Measurements from ENCODE around the gene NF1. TPM values are rescaled to one million over a fixed set of nuclear protein-coding genes. Genes with fewer than 3 reads are reported as not detected.

NF1 gene
- total RNA-seq, 4 donors from 2014 or later: 66.8 to 106 (median 95.6) TPM

- Histone ChIP-seq H3K27ac (no peak overlapping the region), H3K27me3 (no peaks in the 10 kb centered on the region), H3K36me3 (no peaks in the 10 kb centered on the region), H3K4me1 (no peaks in the 10 kb centered on the region), H3K4me3 (no peak overlapping the region), H3K9me3 (no peaks in the 10 kb centered on the region)
- no peak for DNase-seq
- TF ChIP-seq POLR2A (IDR thresholded peaks at IDR 0.05): no peak
- TF ChIP-seq, protein P1, sequence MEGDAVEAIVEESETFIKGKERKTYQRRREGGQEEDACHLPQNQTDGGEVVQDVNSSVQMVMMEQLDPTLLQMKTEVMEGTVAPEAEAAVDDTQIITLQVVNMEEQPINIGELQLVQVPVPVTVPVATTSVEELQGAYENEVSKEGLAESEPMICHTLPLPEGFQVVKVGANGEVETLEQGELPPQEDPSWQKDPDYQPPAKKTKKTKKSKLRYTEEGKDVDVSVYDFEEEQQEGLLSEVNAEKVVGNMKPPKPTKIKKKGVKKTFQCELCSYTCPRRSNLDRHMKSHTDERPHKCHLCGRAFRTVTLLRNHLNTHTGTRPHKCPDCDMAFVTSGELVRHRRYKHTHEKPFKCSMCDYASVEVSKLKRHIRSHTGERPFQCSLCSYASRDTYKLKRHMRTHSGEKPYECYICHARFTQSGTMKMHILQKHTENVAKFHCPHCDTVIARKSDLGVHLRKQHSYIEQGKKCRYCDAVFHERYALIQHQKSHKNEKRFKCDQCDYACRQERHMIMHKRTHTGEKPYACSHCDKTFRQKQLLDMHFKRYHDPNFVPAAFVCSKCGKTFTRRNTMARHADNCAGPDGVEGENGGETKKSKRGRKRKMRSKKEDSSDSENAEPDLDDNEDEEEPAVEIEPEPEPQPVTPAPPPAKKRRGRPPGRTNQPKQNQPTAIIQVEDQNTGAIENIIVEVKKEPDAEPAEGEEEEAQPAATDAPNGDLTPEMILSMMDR (IDR thresholded peaks at IDR 0.05): no peak
Observed at GRCh38 chr17:31418773-31419350, 324.1 kb downstream of the NF1 start.

GRCh38 chr17:31422443-31422842 lies 327.7 kb downstream of the NF1 start:
- Histone ChIP-seq H3K4me1 (peaks cover 0 to 10% (median 0%) of the 10 kb centered on the region in 4 donors), H3K27me3 (no peaks in the 10 kb centered on the region), H3K4me3 (no peak overlapping the region), H3K36me3 (no peaks in the 10 kb centered on the region), H3K27ac (no peak overlapping the region), H3K9me3 (no peaks in the 10 kb centered on the region)
- no peak for DNase-seq
- TF ChIP-seq, protein P1 (IDR thresholded peaks at IDR 0.05): no peak
- no peak for TF ChIP-seq POLR2A (IDR thresholded peaks at IDR 0.05)

GRCh38 chr17:31424944-31425281 lies 330.1 kb downstream of the NF1 start:
- Histone ChIP-seq H3K9me3 (no peaks in the 10 kb centered on the region), H3K36me3 (no peaks in the 10 kb centered on the region), H3K4me3 (no peak overlapping the region), H3K27me3 (no peaks in the 10 kb centered on the region), H3K4me1 (peaks cover 0 to 10% (median 0%) of the 10 kb centered on the region in 4 donors), H3K27ac (no peak overlapping the region)
- no peak for TF ChIP-seq POLR2A (IDR thresholded peaks at IDR 0.05)
- TF ChIP-seq, protein P1 (IDR thresholded peaks at IDR 0.05): no peak
- DNase-seq: no peak

DNA sequence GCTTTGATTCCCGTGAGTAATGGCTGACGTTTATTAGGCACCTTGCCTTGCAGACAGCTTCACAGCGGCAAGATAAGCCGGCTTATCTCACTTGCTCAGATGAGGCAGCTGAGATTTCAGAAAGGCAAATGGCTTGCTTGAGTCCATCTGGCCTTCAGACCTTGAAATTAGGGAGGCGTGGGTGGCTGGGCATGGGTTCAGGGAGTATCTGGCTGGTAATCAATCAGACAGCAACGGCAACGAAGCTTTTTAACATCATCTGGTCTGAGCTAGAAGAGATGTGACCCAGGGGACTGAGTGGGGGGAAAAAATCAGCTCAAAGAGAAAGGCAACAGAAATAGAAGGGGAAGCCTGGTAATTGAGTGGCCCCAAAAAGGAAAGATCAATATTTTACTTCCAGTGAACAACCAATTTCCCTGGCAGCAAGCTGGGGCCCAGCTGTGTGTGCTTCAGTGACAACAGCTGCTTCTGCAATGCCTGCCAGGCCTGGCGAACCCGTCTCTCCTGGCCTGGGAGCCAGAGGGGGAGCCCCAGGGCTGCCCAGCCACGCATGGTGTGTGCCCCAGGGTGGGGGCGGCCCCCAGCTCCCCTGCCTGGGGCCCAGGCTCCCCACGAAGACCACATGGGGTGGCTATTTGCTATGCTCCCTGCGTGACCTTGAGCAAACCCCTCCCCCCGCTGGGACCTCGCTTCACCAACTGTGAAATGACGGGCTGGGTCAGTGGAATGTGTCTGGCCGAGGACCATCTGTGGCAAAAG lies 330.7 kb downstream of the NF1 start:
- H3K4me1 ChIP-seq: peaks cover 0 to 10% (median 0%) of the 10 kb centered on the region in 4 donors
- H3K27ac ChIP-seq: no peak overlapping the region
- no peak overlapping the region for H3K4me3 ChIP-seq
- no peaks in the 10 kb centered on the region for H3K36me3 ChIP-seq
- H3K9me3 ChIP-seq: no peaks in the 10 kb centered on the region
- TF ChIP-seq POLR2A (IDR thresholded peaks at IDR 0.05): no peak
- TF ChIP-seq, protein P1 (IDR thresholded peaks at IDR 0.05): no peak
- H3K27me3 ChIP-seq: no peaks in the 10 kb centered on the region
- no peak for DNase-seq

Small RNAs within 50 kb of the gene (small RNA-seq; reads per million reads assigned to genes)
- 0 to 0.06 reads per million in 2 donors for gene MIR4733

Other genes starting within 250 kb of the NF1 start
- 10 to 100 TPM in 2 of 4 donors, 1 to 10 TPM in 2; 7.4 to 25.9 (median 11.5) TPM for gene TEFM, start 188.7 kb upstream of the NF1 start, total RNA-seq
- gene ADAP2, start 173.0 kb upstream of the NF1 start, total RNA-seq: 10 to 100 TPM in 3 of 4 donors, 1 to 10 TPM in 1; 1.6 to 32.2 (median 13.6) TPM
- 10 to 100 TPM; 18.4 to 31.4 (median 24.5) TPM for gene RNF135, start 123.9 kb upstream of the NF1 start, total RNA-seq
- not detected for gene OMG, start 202.3 kb downstream of the NF1 start, total RNA-seq
- gene EVI2B, start 219.1 kb downstream of the NF1 start, total RNA-seq: 10 to 100 TPM in 2 of 4 donors, 1 to 10 TPM in 2; 5.6 to 70.1 (median 8.7) TPM
- gene EVI2A, start 226.6 kb downstream of the NF1 start, total RNA-seq: 10 to 100 TPM in 1 of 4 donors, 1 to 10 TPM in 2, not detected in 1; 1.4 to 12.4 (median 5.8) TPM

Measured in Peyer's patch (tissue), 4 donors.